GM12801 (cell line): ENCODE results near the gene VSIG8.

Experiments
- CTCF ChIP-seq: IDR thresholded peaks from one replicate; pipeline ENCODE4 v1.5.1; 2011; ENCODE audit warnings: control low read depth; ENCODE audit not compliant: insufficient read length; ENCODE audit errors: extremely low read depth

Gene VSIG8

GRCh38 chr1:159826441-159827101 lies 35.9 kb downstream of the VSIG8 start, which contains the start of gene SLAMF8:
SLAMF8 (plus strand) TSS chr1:159826873; CDS start chr1:159826899, 26 bp downstream.
- TF ChIP-seq CTCF, result no peak

GRCh38 chr1:159825564-159825963 lies 36.9 kb downstream of the VSIG8 start:
- no peak for TF ChIP-seq CTCF

DNA sequence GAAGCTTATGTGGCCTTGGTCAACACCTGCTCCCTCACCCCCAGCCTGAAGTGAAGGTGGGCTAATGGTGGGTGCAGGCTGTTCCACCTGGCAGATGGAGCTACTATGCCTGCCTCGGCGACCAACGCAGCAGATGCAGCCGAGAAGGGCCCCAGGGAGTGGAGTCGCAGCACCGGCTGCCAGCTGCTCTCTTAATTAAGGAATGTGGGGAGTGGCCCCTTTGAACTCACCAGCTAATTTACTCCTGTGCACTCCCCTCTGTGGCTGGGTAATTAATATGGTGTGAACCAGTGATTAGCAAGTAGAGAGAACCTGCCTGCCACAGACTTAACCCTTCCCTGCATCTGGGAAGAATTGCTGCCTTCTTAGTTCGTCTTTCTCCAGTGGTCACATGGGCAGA lies 39.1 kb downstream of the VSIG8 start:
- TF ChIP-seq CTCF, result no peak

DNA sequence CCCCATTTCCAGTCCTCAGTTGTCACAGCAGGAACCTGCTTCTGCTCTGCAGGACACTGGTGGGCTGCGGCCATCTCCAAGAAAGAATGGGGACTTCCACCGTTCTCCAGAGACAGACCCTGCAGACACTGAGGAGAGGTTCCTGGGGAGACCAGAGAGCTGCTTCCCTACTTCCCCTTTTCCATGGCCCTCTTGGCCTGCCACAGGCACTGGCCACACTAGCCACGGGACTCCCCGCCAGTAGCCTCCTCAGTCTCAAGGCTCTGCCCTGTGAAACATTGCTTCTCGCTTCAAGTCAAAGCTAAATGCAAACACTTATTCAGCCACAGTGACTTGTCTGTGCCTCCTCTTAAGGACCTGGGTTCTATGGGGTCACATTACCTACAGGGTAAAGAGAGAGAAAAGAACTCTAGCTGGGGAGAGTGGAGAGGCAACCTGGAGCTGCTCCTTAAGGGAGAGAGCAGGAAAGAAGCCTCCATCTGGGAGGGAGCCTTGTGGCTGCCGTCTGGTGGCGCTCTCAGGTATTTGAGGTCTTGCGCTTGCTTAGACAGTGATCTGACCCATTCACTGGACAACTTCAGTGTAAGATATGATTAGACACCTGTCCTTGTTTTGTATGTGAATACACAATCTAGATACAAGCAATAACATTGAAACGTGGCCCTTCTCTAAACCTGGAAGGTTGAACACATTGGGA lies 41.1 kb downstream of the VSIG8 start:
- no peak for TF ChIP-seq CTCF

DNA sequence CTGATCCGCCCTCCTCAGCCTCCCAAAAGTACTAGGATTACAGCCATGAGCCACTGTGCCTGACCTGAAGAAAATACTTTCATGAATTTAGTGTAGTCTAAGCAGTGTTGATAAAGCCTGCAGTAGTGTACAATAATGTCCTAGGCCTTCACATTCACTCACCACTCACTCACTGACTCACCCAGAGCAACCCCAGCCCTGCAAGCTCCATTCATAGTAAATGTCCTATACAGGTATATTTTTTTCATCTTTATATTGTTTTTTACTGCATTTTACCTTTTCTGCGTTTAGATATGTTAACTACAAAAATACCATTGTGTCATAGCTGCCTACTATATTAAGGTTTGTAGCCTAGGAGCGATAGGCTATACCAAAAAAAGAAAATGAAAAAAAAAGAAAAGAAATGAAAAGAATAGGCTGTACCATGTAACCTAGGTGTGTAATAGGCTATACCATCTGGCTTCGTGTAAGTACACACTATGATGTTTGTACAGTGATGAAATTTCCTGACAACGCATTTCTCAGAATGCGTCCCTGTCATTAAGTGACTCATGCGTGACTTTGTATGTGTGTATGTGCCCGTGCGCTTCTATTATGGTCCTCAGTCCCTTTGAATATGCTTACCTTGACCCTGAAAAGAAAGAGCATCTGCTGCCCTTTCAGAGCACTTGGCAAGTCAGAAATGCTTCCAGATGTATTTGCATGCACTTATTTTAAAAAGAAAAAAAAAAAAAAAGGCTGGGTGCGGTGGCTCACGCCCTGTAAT lies 45.0 kb downstream of the VSIG8 start:
- TF ChIP-seq CTCF, result no peak

- no peak for TF ChIP-seq CTCF
Measured at GRCh38 chr1:159815926-159816325, 46.5 kb downstream of the VSIG8 start.

DNA sequence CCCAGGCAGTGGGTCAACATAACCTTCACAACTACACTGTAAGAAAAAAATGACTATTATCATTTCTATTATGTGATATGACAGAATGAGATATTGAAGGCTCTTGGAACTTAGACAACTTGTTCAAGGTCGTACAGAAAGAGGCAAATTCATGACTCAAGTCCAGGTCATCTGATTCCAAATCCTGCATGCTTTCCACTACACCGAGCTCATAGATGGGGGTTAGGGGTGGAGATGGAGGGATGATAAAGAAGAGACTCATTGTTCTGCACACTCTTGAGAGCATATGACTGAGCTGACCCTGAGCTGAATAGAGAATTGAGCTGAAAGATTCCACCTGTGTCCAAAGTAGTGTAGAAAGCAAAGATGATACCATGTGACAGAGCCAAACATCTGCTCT lies 57.5 kb downstream of the VSIG8 start:
- TF ChIP-seq CTCF, result no peak
